GM12878 (cell line): ENCODE measurements around the gene TOMM40. TPM values are rescaled to one million over a fixed set of nuclear protein-coding genes. Genes with fewer than 3 reads are reported as not detected.

Experiments used
- ATAC-seq: fragments of 200-7000 bp; cut with Tn5 transposase; 3 replicates; pipeline ENCODE4 v1.9.1; 2020; ENCODE audit warnings: mild to moderate bottlenecking, moderate library complexity
- BruUV-seq: library from RNA; stranded (reverse); fragments of 400-500 nt; replicated peaks from 2 replicates; lab custom pipeline; 2021; lab: Mats Ljungman, UMichigan
- CTCF ChIA-PET: fragments of 300-600 bp; sonication (Branson Sonifier 250); formaldehyde crosslinking; extraction: SDS; loops from one replicate; lab custom pipeline; 2021; ENCODE audit warnings: inconsistent platforms; lab: Yijun Ruan, JAX
- POLR2A ChIA-PET: fragments of 350-600 bp; formaldehyde crosslinking; extraction: SDS; loops from one replicate; lab custom pipeline; 2021; ENCODE audit warnings: inconsistent platforms; lab: Charles Lee
- RAD21 ChIA-PET: fragments of 300-600 bp; sonication (Branson Sonifier 250); formaldehyde crosslinking; loops from one replicate; lab custom pipeline; 2023; ENCODE audit warnings: antibody characterized with exemption; ENCODE audit not compliant: unreplicated experiment; lab: Charles Lee
- SMC1A ChIA-PET: fragments of 300-600 bp; sonication (Branson Sonifier 250); formaldehyde crosslinking; loops from one replicate; lab custom pipeline; 2023; ENCODE audit not compliant: unreplicated experiment, uncharacterized antibody; lab: Charles Lee
- DNase-seq: peaks from one replicate; pipeline ENCODE4 v3.0.0-alpha.2; 2011; ENCODE audit warnings: low read depth, low spot score
- FAIRE-seq: peaks from 3 replicates; lab custom pipeline; 2011; peaks lifted over from hg19 to GRCh38; lab: Jason Lieb, UNC
- H2AFZ ChIP-seq: 2 replicates; pipeline ENCODE4 v1.6.0; 2011; ENCODE audit warnings: low read depth, low read length, control low read depth; ENCODE audit not compliant: control insufficient read depth
- H3K27ac ChIP-seq: 2 replicates; pipeline ENCODE4 v1.5.1; 2011; ENCODE audit warnings: control low read depth; ENCODE audit not compliant: control insufficient read depth, insufficient read depth
- H3K27me3 ChIP-seq, 2 experiments: replicated peaks in 1 of 2; 2 replicates each; pipeline versions ENCODE4 v1.6.0 to v1.6.1; 2011; ENCODE audit warnings: low read length in 1 of 2; ENCODE audit not compliant: control insufficient read depth in 2 of 2, insufficient read depth in 2 of 2
- H3K36me3 ChIP-seq, 2 experiments: 2 replicates each; pipeline ENCODE4 v1.5.1; 2011; ENCODE audit warnings: low read length in 1 of 2; ENCODE audit not compliant: control insufficient read depth in 2 of 2, insufficient read depth in 2 of 2
- H3K4me1 ChIP-seq: 2 replicates; pipeline ENCODE4 v1.6.1; 2011; ENCODE audit warnings: mild to moderate bottlenecking, low read length, moderate library complexity, mixed read lengths; ENCODE audit not compliant: control insufficient read depth, insufficient read depth
- H3K4me2 ChIP-seq: 2 replicates; pipeline ENCODE4 v1.6.0; 2011; ENCODE audit warnings: control low read depth; ENCODE audit not compliant: control insufficient read depth, insufficient read depth
- H3K4me3 ChIP-seq: fragments of 200-600 bp; sonication (generic); 2 replicates; pipeline ENCODE4 v1.5.1; 2016
- H3K79me2 ChIP-seq: 2 replicates; pipeline ENCODE4 v1.6.0; 2011; ENCODE audit warnings: low read length; ENCODE audit not compliant: control insufficient read depth, insufficient read depth
- H3K9ac ChIP-seq: 2 replicates; pipeline ENCODE4 v1.8.0; 2011; ENCODE audit warnings: low read length, control low read depth, mixed read lengths; ENCODE audit not compliant: control insufficient read depth, insufficient read depth
- H3K9me3 ChIP-seq: replicated peaks from 3 replicates; pipeline ENCODE4 v1.5.1; 2011; ENCODE audit warnings: mild to moderate bottlenecking, low read length; ENCODE audit not compliant: control insufficient read depth, insufficient read depth
- H4K20me1 ChIP-seq: 2 replicates; pipeline ENCODE4 v1.6.0; 2011; ENCODE audit not compliant: control insufficient read depth, insufficient read depth
- CREM ChIP-seq: IDR thresholded peaks from 2 replicates; pipeline ENCODE4 v1.6.1; 2014; ENCODE audit warnings: antibody characterized with exemption, low read depth
- ELK1 ChIP-seq: IDR thresholded peaks from 2 replicates; pipeline ENCODE4 v1.6.1; 2012; ENCODE audit warnings: low read depth, low read length, improper control_type of control experiment
- HDAC2 ChIP-seq: fragments of 200-600 bp; sonication (generic); IDR thresholded peaks from 2 replicates; pipeline ENCODE4 v1.6.1; 2017
- NFYB ChIP-seq: IDR thresholded peaks from 2 replicates; pipeline ENCODE4 v1.6.1; 2011; ENCODE audit warnings: low read depth, mild to moderate bottlenecking, low read length, improper control_type of control experiment, moderate library complexity; ENCODE audit not compliant: insufficient read depth
- NR2C1 ChIP-seq: fragments of 450-650 bp; IDR thresholded peaks from 2 replicates; pipeline ENCODE4 v1.6.1; 2017; ENCODE audit warnings: antibody characterized with exemption, mild to moderate bottlenecking, moderate library complexity
- NR2C2 ChIP-seq: IDR thresholded peaks from 2 replicates; pipeline ENCODE4 v1.6.1; 2011; ENCODE audit warnings: borderline replicate concordance, low read depth; ENCODE audit not compliant: control insufficient read depth, insufficient read length
- RELB ChIP-seq: fragments of 450-650 bp; IDR thresholded peaks from 2 replicates; pipeline ENCODE4 v1.6.1; 2017; ENCODE audit warnings: low read depth, mild to moderate bottlenecking, moderate library complexity
- RUNX3 ChIP-seq: IDR thresholded peaks from 2 replicates; pipeline ENCODE4 v1.6.1; 2012; ENCODE audit warnings: low read length, inconsistent platforms
- SREBF1 ChIP-seq: IDR thresholded peaks from 2 replicates; pipeline ENCODE4 v1.6.1; 2012; ENCODE audit warnings: mild to moderate bottlenecking, low read length
- YBX1 ChIP-seq: fragments of 450-650 bp; IDR thresholded peaks from 2 replicates; pipeline ENCODE4 v1.6.1; 2016; ENCODE audit warnings: antibody characterized with exemption
- ZBED1 ChIP-seq: IDR thresholded peaks from 2 replicates; pipeline ENCODE4 v1.6.1; 2016; ENCODE audit warnings: borderline replicate concordance
- ZBTB11 ChIP-seq: fragments of 450-650 bp; formaldehyde crosslinking; IDR thresholded peaks from 2 replicates; pipeline ENCODE4 v1.5.0; 2022; ENCODE audit warnings: mild to moderate bottlenecking, missing genetic modification characterization
- ZBTB40 ChIP-seq: fragments of 450-650 bp; IDR thresholded peaks from 2 replicates; pipeline ENCODE4 v1.6.1; 2016; ENCODE audit warnings: mild to moderate bottlenecking, moderate library complexity, borderline replicate concordance
- WGBS: methylation state at CpG from one replicate; pipeline ENCODE4 v1.1.6; 2016; ENCODE audit warnings: low lambda C conversion rate; ENCODE audit not compliant: insufficient replicate concordance, insufficient coverage; ENCODE audit errors: missing lambda C conversion rate; 5-methylcytosine and 5-hydroxymethylcytosine counted together
- in situ Hi-C: fragments of 300-500 bp; cut with MboI; formaldehyde crosslinking; loops from 9 replicates; pipeline ENCODE4 v1.14.3; 2018; ENCODE audit warnings: mixed read lengths
- intact Hi-C: fragments of 100-400 bp; cut with micrococcal nuclease; formaldehyde crosslinking; loops from one replicate; pipeline ENCODE4 v1.14.2; 2022; ENCODE audit not compliant: unreplicated experiment
- polyA plus RNA-seq, 11 experiments: library from polyadenylated mRNA; depleted of rRNA in 4 of 11; unstranded in 6 of 11; stranded (reverse) in 5 of 11; fragments of >200 nt; fragmentation: Nextera tagmentation in 4 of 11; fragmentation: Illumina TruSeq in 1 of 11; extraction: Ambion mirVana in 4 of 11; extraction: Trizol in 1 of 11; gene quantifications; 1 replicate in 1 of 11; 2 replicates in 10 of 11; pipeline versions ENCODE4 v1.2.1 to v1.2.3, GENCODE V29; 2011 to 2016; ENCODE audit warnings: inconsistent platforms in 2 of 11, missing spikeins in 2 of 11, low read depth in 1 of 11
- total RNA-seq, 4 experiments: library from RNA; depleted of rRNA in 3 of 4; stranded (reverse); fragments of >200 nt in 3 of 4; fragmentation: Illumina TruSeq in 1 of 4; extraction: Trizol in 1 of 4; gene quantifications; 2 replicates each; pipeline versions ENCODE4 v1.2.1 to v1.2.3, GENCODE V29; 2013 to 2021

The TOMM40 gene
- total and polyA plus RNA-seq, 10 of the 15 experiments (the other 5 are each of a cell fraction or from before 2014, with no cell fraction given): 0.85 to 221 (median 99.9) TPM

GRCh38 chr19:44886141-44886540 lies 4.9 kb upstream of the TOMM40 start (continued):
- TF ChIP-seq ZBTB11 (CRISPR knock-in tag) (no peak), YBX1 (no peak), NFYB (no peak), NR2C2 (no peak), SREBF1 (no peak)

GRCh38 chr19:44887648-44888047 lies 3.4 kb upstream of the TOMM40 start:
- no peaks in the 10 kb centered on the region for H4K20me1 ChIP-seq
- WGBS: 70% methylated on average over 4 of the region's 4 CpGs
- H3K4me2 ChIP-seq: no peak overlapping the region
- no peak overlapping the region for H2AFZ ChIP-seq
- ATAC-seq: no peak
- no peak for FAIRE-seq
- no TSS peak for BruUV-seq
- ChIA-PET SMC1A (no interaction called here), CTCF (no interaction called here), POLR2A (no interaction called here), RAD21 (no interaction called here)
- H3K4me1 ChIP-seq: peaks cover 15% of the 10 kb centered on the region
- DNase-seq: no peak
- intact Hi-C loops (no loop called here), in situ Hi-C loops (no loop called here)
- peaks cover 17% of the 10 kb centered on the region for H3K79me2 ChIP-seq
- H3K27ac ChIP-seq: no peak overlapping the region
- H3K9ac ChIP-seq: no peak overlapping the region
- H3K9me3 ChIP-seq: peaks cover 1% of the 10 kb centered on the region; the same call in 1 of the 3 replicates
- no peaks in the 10 kb centered on the region for H3K27me3 ChIP-seq
- no peak overlapping the region for H3K4me3 ChIP-seq
- H3K36me3 ChIP-seq: no peaks in the 10 kb centered on the region; a peak in 3 of 4 replicates
- TF ChIP-seq NR2C1: no peak
- TF ChIP-seq ZBTB40: no peak
- TF ChIP-seq ZBED1: no peak
- no peak for TF ChIP-seq RELB
- no peak for TF ChIP-seq HDAC2
- TF ChIP-seq ELK1: no peak
- no peak for TF ChIP-seq CREM
- no peak for TF ChIP-seq RUNX3
